DMS79 treated with DMSO at 0.1 percent for 48 hours (cell line): ENCODE data around the gene ILF3.
"Not testable (repeated sequence)": the region's sequence is repeated elsewhere in the genome, so short reads cannot be mapped to it uniquely, and the experiment has no call there.

ENCODE experiments used
- DNase-seq: peaks from one replicate; lab custom pipeline; 2025; lab: John Stamatoyannopoulos, UW

The ILF3 gene

GRCh38 chr19:10675214-10675613, 21.1 kb downstream of the ILF3 start:
- DNase-seq, result not testable (repeated sequence)

GRCh38 chr19:10677751-10678150, 23.6 kb downstream of the ILF3 start:
- no peak for DNase-seq

GRCh38 chr19:10678813-10679212, 24.7 kb downstream of the ILF3 start:
- DNase-seq, result no peak

GRCh38 chr19:10679743-10680142, 25.6 kb downstream of the ILF3 start:
- no peak for DNase-seq

GRCh38 chr19:10680545-10681135, 26.5 kb downstream of the ILF3 start:
- no peak for DNase-seq

GRCh38 chr19:10681658-10682057, 27.5 kb downstream of the ILF3 start:
- DNase-seq, result no peak

GRCh38 chr19:10682397-10683063, 28.4 kb downstream of the ILF3 start:
- DNase-seq, result no peak

GRCh38 chr19:10683064-10683426, 28.9 kb downstream of the ILF3 start:
- DNase-seq, result no peak

- no peak for DNase-seq
These were observed 29.4 kb downstream of the ILF3 start for GRCh38 chr19:10683582-10683981.

GRCh38 chr19:10685210-10685609, 31.1 kb downstream of the ILF3 start:
- no peak for DNase-seq

- DNase-seq, result no peak
These were observed 32.0 kb downstream of the ILF3 start for GRCh38 chr19:10686193-10686592.

GRCh38 chr19:10686661-10687517, 32.7 kb downstream of the ILF3 start:
- DNase-seq, result no peak

- DNase-seq, result no peak
These were observed 33.6 kb downstream of the ILF3 start for GRCh38 chr19:10687518-10688288.

GRCh38 chr19:10688545-10689280, 34.6 kb downstream of the ILF3 start:
- no peak for DNase-seq

GRCh38 chr19:10690341-10690781, 36.2 kb downstream of the ILF3 start:
- DNase-seq, result no peak

- no peak for DNase-seq
These were observed 37.2 kb downstream of the ILF3 start for GRCh38 chr19:10691178-10691881.

GRCh38 chr19:10691883-10692282, 37.7 kb downstream of the ILF3 start:
- DNase-seq, result no peak

- DNase-seq, result no peak
These were observed 38.6 kb downstream of the ILF3 start for GRCh38 chr19:10692673-10693264.

GRCh38 chr19:10694706-10695307, 40.7 kb downstream of the ILF3 start:
- no peak for DNase-seq
